Kidney (tissue), 14 donors: ENCODE measurements around the gene PPAT. TPM values are rescaled to one million over a fixed set of nuclear protein-coding genes. Genes with fewer than 3 reads are reported as not detected.

Source experiments
- DNase-seq, 5 donors: peaks; one replicate each; pipeline ENCODE4 v3.0.0-alpha.2; 2013 to 2020
- FAIRE-seq: peaks from 2 replicates; lab custom pipeline; 2012; peaks lifted over from hg19 to GRCh38; lab: Jason Lieb, UNC
- H3K27ac ChIP-seq, 2 donors: one replicate each; pipeline ENCODE4 v1.7.0; 2013; ENCODE audit warnings: low read depth in 2 of 2, low read length in 2 of 2, inconsistent platforms in 1 of 2
- H3K27me3 ChIP-seq: one replicate; pipeline ENCODE4 v1.7.1; 2013; ENCODE audit warnings: low read length, inconsistent platforms; ENCODE audit not compliant: control insufficient read depth, insufficient read depth
- H3K36me3 ChIP-seq, 3 donors: one replicate each; pipeline versions ENCODE4 v1.7.0 to v1.7.1; 2013; ENCODE audit warnings: low read length in 3 of 3, control low read depth in 1 of 3, inconsistent platforms in 1 of 3; ENCODE audit not compliant: insufficient read depth in 3 of 3, control insufficient read depth in 2 of 3
- H3K4me1 ChIP-seq, 3 donors: one replicate each; pipeline versions ENCODE4 v1.7.0 to v1.7.1; 2013; ENCODE audit warnings: low read length in 3 of 3, inconsistent platforms in 1 of 3, low read depth in 1 of 3; ENCODE audit not compliant: control insufficient read depth in 2 of 3, insufficient read depth in 2 of 3
- H3K4me3 ChIP-seq, 3 donors: one replicate each; pipeline versions ENCODE4 v1.7.0 to v1.8.1; 2013; ENCODE audit warnings: low read length in 3 of 3, control low read depth in 1 of 3, inconsistent platforms in 1 of 3
- H3K9ac ChIP-seq, 3 donors: one replicate each; pipeline versions ENCODE4 v1.7.0 to v1.7.1; 2013; ENCODE audit warnings: low read length in 3 of 3, control low read depth in 1 of 3, inconsistent platforms in 1 of 3
- H3K9me3 ChIP-seq, 3 donors: one replicate each; pipeline versions ENCODE4 v1.7.0 to v1.7.1; 2013; ENCODE audit warnings: low read length in 3 of 3, control low read depth in 1 of 3, inconsistent platforms in 1 of 3; ENCODE audit not compliant: control insufficient read depth in 2 of 3, insufficient read depth in 1 of 3
- CTCF ChIP-seq: IDR thresholded peaks from 3 replicates; pipeline ENCODE4 v1.5.1; 2012; ENCODE audit warnings: mild to moderate bottlenecking, moderate library complexity, borderline replicate concordance; ENCODE audit not compliant: insufficient read depth; ENCODE audit errors: extremely low read depth
- intact Hi-C: fragments of 100-400 bp; cut with DNase I; formaldehyde crosslinking; loops from one replicate; pipeline ENCODE4 v1.11.1; 2022
- polyA plus RNA-seq: library from polyadenylated mRNA; stranded (reverse); fragments of 350-450 nt; fragmentation: Illumina TruSeq; extraction: RNeasy Lipid Tissue Mini Kit (QIAGEN cat#74804); gene quantifications from one replicate; pipeline ENCODE4 v1.2.3, GENCODE V29; 2014; ENCODE audit warnings: low read depth, low replicate concordance; ENCODE audit not compliant: insufficient read depth
- total RNA-seq: library from RNA; stranded (reverse); fragmentation: NEBNext Ultra II Directional; extraction: Animal tissue kit (Norgen Biotek cat#: 25700); gene quantifications from one replicate; pipeline ENCODE4 v1.2.1, GENCODE V29; 2021
- donor health status: control.
- donor health status: control.
- donor health status: control.
- donor health status: control.
- donor health status: control.
- donor health status: DM: yes; HTN: yes; CAD: no.
- donor health status: Normal renal cell carcinoma (clear cell type).

Gene PPAT
- total and polyA plus RNA-seq, 2 donors from 2014 or later, result 3.6 to 11.2 TPM

GRCh38 chr4:56410247-56411062, 25.0 kb downstream of the PPAT start:
- Histone ChIP-seq H3K4me1 (peaks cover 0 to 9% (median 0%) of the 10 kb centered on the region in 3 donors), H3K9me3 (no peaks in the 10 kb centered on the region), H3K9ac (peak overlapping the region in 2 of 3 donors; percentile 57 to 63), H3K4me3 (peak overlapping the region; percentile 69 to 75 (median 74)), H3K27ac (peak overlapping the region in 1 of 2 donors; percentile 67), H3K36me3 (peaks cover 0 to under 1% (median 0%) of the 10 kb centered on the region in 3 donors), H3K27me3 (no peaks in the 10 kb centered on the region)
- FAIRE-seq, result peak; percentile 99
- no peak for TF ChIP-seq CTCF
- intact Hi-C loops, result no loop called here
- DNase-seq, result peak in 4 of 5 donors; percentile 43 to 97 (median 84)

GRCh38 chr4:56409511-56410090, 25.8 kb downstream of the PPAT start:
- peaks cover 0 to 2% (median 0%) of the 10 kb centered on the region in 3 donors for H3K36me3 ChIP-seq
- DNase-seq (peak in 2 of 5 donors; percentile 13 to 15), FAIRE-seq (no peak)
- H3K27ac ChIP-seq, result peak overlapping the region in 1 of 2 donors; percentile 2
- no peaks in the 10 kb centered on the region for H3K9me3 ChIP-seq
- TF ChIP-seq CTCF, result no peak
- peaks cover 0 to 9% (median 0%) of the 10 kb centered on the region in 3 donors for H3K4me1 ChIP-seq
- H3K27me3 ChIP-seq, result no peaks in the 10 kb centered on the region
- intact Hi-C loops, result no loop called here
- peak overlapping the region in 1 of 3 donors; percentile 75 for H3K4me3 ChIP-seq
- H3K9ac ChIP-seq, result peak overlapping the region in 2 of 3 donors; percentile 6 to 63

- TF ChIP-seq CTCF, result no peak
- no peaks in the 10 kb centered on the region for H3K27me3 ChIP-seq
- H3K36me3 ChIP-seq, result peaks cover 0 to 2% (median 0%) of the 10 kb centered on the region in 3 donors
- no peak overlapping the region for H3K9ac ChIP-seq
- H3K9me3 ChIP-seq, result no peaks in the 10 kb centered on the region
- peaks cover 0 to 9% (median 0%) of the 10 kb centered on the region in 3 donors for H3K4me1 ChIP-seq
- DNase-seq (no peak), FAIRE-seq (no peak)
- H3K27ac ChIP-seq, result no peak overlapping the region
- peak overlapping the region in 1 of 3 donors; percentile 20 for H3K4me3 ChIP-seq
- intact Hi-C loops, result no loop called here
Observed at GRCh38 chr4:56408978-56409377, 26.4 kb downstream of the PPAT start.
